ENCODE results near the gene COX19.

COX19 gene

GRCh38 chr7:960269-960871, 15.0 kb downstream of the COX19 start:
- no peak for TF ChIP-seq CTCF (IDR thresholded peaks at IDR 0.05)

GRCh38 chr7:959271-959670, 16.1 kb downstream of the COX19 start:
- no peak for TF ChIP-seq CTCF (IDR thresholded peaks at IDR 0.05)

GRCh38 chr7:958221-959200, 16.8 kb downstream of the COX19 start:
- no peak for TF ChIP-seq CTCF (IDR thresholded peaks at IDR 0.05)

GRCh38 chr7:957418-958220, 17.7 kb downstream of the COX19 start:
- TF ChIP-seq CTCF (IDR thresholded peaks at IDR 0.05) = no peak

GRCh38 chr7:956031-956430, 19.3 kb downstream of the COX19 start:
- TF ChIP-seq CTCF (IDR thresholded peaks at IDR 0.05) = no peak

GRCh38 chr7:954330-955238, 20.8 kb downstream of the COX19 start, which contains the start of gene ADAP1:
Gene ADAP1 (minus strand): TSS chr7:954680. CDS start chr7:954477, 203 bp downstream.
- peak; percentile 58 for TF ChIP-seq CTCF (IDR thresholded peaks at IDR 0.05)

All from LNCAP (cell line).